ENCODE measurements around the gene AMTN.

Gene AMTN

GRCh38 chr4:70505151-70505748 is 13.1 kb upstream of the AMTN start:
- peak; percentile 65 for DNase-seq (ENCODE audit: low read depth)
- peak; percentile 97 for TF ChIP-seq CTCF (IDR thresholded peaks at IDR 0.05; ENCODE audit: insufficient read depth, low read depth, low read length, missing control alignments)
- no peak overlapping the region for H3K4me3 ChIP-seq (ENCODE audit: low read depth, low read length)

GRCh38 chr4:70508801-70509200 is 9.6 kb upstream of the AMTN start:
- no peak overlapping the region for H3K4me3 ChIP-seq (ENCODE audit: low read depth, low read length)
- DNase-seq (ENCODE audit: low read depth), result no peak
- TF ChIP-seq CTCF (IDR thresholded peaks at IDR 0.05; ENCODE audit: insufficient read depth, low read depth, low read length, missing control alignments), result no peak

DNA sequence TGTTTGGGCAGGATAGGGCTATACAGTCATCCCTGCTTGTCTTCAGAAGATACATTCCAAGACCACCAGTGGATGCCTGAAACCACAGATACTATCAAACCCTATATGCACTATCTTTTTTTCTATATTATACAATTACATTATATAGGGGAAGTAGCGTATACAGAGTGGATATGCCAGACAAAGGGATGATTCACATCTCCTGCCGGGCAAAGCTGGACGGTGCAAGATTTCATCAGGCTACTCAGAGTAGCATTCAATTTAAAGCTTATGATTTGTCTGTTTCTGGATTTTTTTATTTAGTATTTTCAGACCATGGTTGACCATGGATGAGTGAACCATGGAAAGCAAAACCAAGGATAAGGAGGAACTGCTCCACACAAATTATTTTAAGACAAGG is 7.0 kb upstream of the AMTN start:
- no peak for TF ChIP-seq CTCF (IDR thresholded peaks at IDR 0.05; ENCODE audit: insufficient read depth, low read depth, low read length, missing control alignments)
- H3K4me3 ChIP-seq (ENCODE audit: low read depth, low read length), result no peak overlapping the region
- no peak for DNase-seq (ENCODE audit: low read depth)

- no peak overlapping the region for H3K4me3 ChIP-seq (ENCODE audit: low read depth, low read length)
- no peak for TF ChIP-seq CTCF (IDR thresholded peaks at IDR 0.05; ENCODE audit: insufficient read depth, low read depth, low read length, missing control alignments)
- no peak for DNase-seq (ENCODE audit: low read depth)
These were observed 2.8 kb upstream of the AMTN start for GRCh38 chr4:70515367-70516250.

DNA sequence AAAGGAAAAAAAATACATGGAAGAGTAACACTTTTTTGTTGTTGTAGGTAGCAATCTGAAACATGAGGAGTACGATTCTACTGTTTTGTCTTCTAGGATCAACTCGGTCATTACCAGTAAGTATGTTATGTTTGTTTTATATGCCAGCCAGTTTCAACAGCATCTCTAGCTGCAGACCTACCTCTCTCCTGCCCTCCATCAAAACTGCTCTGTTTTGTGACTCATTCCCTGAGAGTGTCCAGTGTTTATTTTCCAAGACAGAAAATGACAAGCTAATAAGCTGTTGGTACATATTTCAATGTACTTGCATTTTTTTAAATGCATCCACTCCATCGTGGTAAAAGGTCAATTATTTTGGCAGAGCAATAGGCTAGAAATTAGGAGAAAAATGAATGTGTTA is 347 bp downstream of the AMTN start:
- no peak for TF ChIP-seq CTCF (IDR thresholded peaks at IDR 0.05; ENCODE audit: insufficient read depth, low read depth, low read length, missing control alignments)
- DNase-seq (ENCODE audit: low read depth), result no peak

DNA sequence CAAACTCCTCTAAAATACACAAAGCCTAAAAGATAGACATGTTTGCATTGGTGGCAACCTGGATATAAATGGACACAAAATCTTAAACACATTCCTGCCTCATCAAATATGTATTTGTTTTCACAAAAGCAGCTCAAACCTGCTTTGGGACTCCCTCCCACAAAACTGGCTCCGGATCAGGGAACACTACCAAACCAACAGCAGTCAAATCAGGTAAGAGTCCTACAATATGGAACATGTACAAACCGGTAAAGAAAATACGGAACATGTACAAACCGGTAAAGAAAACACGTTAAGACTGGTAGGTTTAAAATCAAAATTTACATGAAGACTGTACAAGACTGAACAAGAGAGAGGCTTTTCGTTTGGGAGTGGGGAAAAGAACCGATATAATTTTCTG is 4.3 kb downstream of the AMTN start:
- H3K4me3 ChIP-seq (ENCODE audit: low read depth, low read length), result no peak overlapping the region
- no peak for DNase-seq (ENCODE audit: low read depth)
- TF ChIP-seq CTCF (IDR thresholded peaks at IDR 0.05; ENCODE audit: insufficient read depth, low read depth, low read length, missing control alignments), result no peak

More for the DNA sequence above, 347 bp downstream of the AMTN start:
- no peak overlapping the region for H3K4me3 ChIP-seq (ENCODE audit: low read depth, low read length)
